ENCODE results near the gene RASSF8.
A peak's percentile ranks its signal among the peaks of the same experiment; 100 is the strongest.

The RASSF8 gene

GRCh38 chr12:26062566-26062965 is 104.1 kb downstream of the RASSF8 start:
- DNase-seq = no peak

GRCh38 chr12:26065451-26065850 is 107.0 kb downstream of the RASSF8 start:
- DNase-seq = no peak

GRCh38 chr12:26068503-26068902 is 110.0 kb downstream of the RASSF8 start:
- no peak for DNase-seq

- no peak for DNase-seq
Measured at GRCh38 chr12:26069796-26070195, 111.3 kb downstream of the RASSF8 start.

GRCh38 chr12:26077915-26078702 is 119.6 kb downstream of the RASSF8 start:
- DNase-seq = no peak

- no peak for DNase-seq
Measured at GRCh38 chr12:26080911-26081310, 122.4 kb downstream of the RASSF8 start.

- DNase-seq = no peak
Measured at GRCh38 chr12:26086936-26087335, 128.5 kb downstream of the RASSF8 start.

- DNase-seq = no peak
Measured at GRCh38 chr12:26088998-26089397, 130.5 kb downstream of the RASSF8 start.

- no peak for DNase-seq
Measured at GRCh38 chr12:26090836-26091510, 132.5 kb downstream of the RASSF8 start.

- DNase-seq = no peak
Measured at GRCh38 chr12:26091822-26092221, 133.3 kb downstream of the RASSF8 start.

- DNase-seq = no peak
Measured at GRCh38 chr12:26092346-26093105, 134.0 kb downstream of the RASSF8 start.

GRCh38 chr12:26095186-26095585 is 136.7 kb downstream of the RASSF8 start:
- DNase-seq = no peak

GRCh38 chr12:26096036-26096435 is 137.6 kb downstream of the RASSF8 start:
- DNase-seq = no peak

GRCh38 chr12:26097046-26097878 is 138.8 kb downstream of the RASSF8 start:
- DNase-seq = peak; percentile 68

- no peak for DNase-seq
Measured at GRCh38 chr12:26100666-26101349, 142.3 kb downstream of the RASSF8 start.

- DNase-seq = peak; percentile 78
Measured at GRCh38 chr12:26101350-26101734, 142.9 kb downstream of the RASSF8 start.

- DNase-seq = no peak
Measured at GRCh38 chr12:26101763-26102162, 143.3 kb downstream of the RASSF8 start.

GRCh38 chr12:26102953-26103352 is 144.5 kb downstream of the RASSF8 start:
- no peak for DNase-seq

- DNase-seq = no peak
Measured at GRCh38 chr12:26106347-26106746, 147.9 kb downstream of the RASSF8 start.

GRCh38 chr12:26108915-26109314 is 150.4 kb downstream of the RASSF8 start:
- no peak for DNase-seq

- no peak for DNase-seq
Measured at GRCh38 chr12:26109343-26109881, 150.9 kb downstream of the RASSF8 start.

GRCh38 chr12:26112232-26112631 is 153.8 kb downstream of the RASSF8 start:
- DNase-seq = no peak
